Measurements from ENCODE around the gene BORCS5.
"Not testable (repeated sequence)": the region's sequence is repeated elsewhere in the genome, so short reads cannot be mapped to it uniquely, and the experiment has no call there.

The BORCS5 gene

DNA sequence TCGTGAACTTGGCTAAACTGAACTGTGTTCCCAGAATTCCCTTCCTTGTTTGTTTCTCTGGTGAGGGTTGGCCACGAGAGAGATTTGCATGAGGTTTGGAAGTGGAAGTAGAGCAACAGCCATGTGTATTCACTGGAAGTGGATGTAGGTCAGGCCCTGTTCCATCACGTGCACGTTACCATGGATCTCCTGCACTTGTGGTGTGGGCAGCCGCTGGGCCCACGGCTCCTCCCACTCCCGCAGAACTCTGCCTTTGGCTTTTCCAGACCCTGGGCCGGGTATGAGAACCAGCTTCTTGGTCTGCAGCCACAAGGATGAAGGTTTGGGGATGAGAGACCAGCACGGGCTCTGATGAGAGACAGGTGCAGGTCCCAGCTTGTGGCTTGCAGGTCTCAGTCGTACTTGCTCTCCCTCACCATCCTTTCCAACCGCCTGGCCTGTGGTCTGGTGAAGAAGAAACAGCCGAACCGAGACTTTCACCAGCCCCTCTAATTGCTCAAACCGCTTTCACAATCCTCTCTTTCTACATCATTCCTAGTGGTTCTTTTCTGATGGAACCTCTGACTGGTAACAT lies 110.9 kb downstream of the BORCS5 start:
- no peak for DNase-seq

- no peak for DNase-seq
Observed at GRCh38 chr12:12468575-12468974, 111.7 kb downstream of the BORCS5 start.

- no peak for DNase-seq
Observed at GRCh38 chr12:12469386-12469785, 112.5 kb downstream of the BORCS5 start.

- no peak for DNase-seq
Observed at GRCh38 chr12:12470751-12471306, 114.0 kb downstream of the BORCS5 start.

- not testable (repeated sequence) for DNase-seq
Observed at GRCh38 chr12:12471982-12472961, 115.4 kb downstream of the BORCS5 start.

GRCh38 chr12:12473223-12473622 lies 116.3 kb downstream of the BORCS5 start:
- DNase-seq = no peak

DNA sequence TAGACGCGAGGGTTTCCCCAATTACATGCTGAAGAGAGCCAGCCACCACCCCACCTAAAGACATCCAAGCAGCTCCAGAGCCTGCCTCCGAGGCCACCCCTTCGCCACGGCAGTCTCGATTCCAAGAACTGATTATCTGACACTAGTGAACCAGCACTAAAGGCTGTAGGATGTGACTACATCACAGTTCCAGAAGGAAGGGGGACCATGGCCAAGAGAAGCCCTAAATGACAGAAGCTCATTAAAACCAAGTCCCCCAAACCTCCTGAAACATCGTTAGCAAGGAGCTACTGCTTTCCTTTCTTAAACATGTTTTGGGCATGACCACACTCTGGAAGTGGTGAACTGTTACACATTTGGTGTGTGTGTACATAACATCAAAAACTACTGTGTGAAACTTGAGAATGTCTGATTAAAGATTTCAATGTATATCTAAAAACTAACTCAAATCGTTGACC lies 117.6 kb downstream of the BORCS5 start:
- no peak for DNase-seq

GRCh38 chr12:12474931-12475795 lies 118.3 kb downstream of the BORCS5 start:
- no peak for DNase-seq

DNA sequence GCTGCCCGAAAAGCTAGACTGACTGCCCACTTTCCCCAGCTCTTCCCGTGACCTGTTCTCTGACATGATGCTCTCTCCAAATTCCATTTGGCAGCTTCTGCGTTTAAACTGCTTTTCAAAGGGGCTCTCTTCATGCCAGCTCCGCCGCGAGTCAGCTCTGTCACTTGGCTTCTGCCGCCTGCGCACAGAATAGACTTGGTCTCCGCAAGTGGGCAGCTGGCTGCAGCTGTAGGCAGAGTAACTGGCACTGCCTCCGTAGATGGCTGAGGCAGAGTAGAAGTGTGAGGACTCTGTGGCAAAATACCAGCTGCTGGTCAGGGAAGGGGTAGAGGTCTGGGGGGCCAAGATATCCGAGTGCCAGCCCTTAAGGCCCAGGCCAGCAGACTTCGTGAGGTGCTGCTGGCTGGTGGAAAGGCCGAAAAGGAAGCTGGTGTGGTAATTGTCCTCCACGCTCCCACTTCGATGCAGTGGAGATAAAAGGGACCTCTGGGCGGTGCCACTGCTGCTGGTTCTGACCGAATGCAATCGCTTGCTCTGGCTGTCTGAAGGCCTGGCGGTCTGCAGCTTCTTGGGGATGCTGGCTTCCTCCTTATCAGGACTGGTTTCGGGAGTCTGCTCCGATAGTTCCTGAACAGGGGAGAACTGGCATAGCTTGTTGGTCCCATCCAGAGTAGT lies 120.1 kb downstream of the BORCS5 start:
- no peak for DNase-seq

DNA sequence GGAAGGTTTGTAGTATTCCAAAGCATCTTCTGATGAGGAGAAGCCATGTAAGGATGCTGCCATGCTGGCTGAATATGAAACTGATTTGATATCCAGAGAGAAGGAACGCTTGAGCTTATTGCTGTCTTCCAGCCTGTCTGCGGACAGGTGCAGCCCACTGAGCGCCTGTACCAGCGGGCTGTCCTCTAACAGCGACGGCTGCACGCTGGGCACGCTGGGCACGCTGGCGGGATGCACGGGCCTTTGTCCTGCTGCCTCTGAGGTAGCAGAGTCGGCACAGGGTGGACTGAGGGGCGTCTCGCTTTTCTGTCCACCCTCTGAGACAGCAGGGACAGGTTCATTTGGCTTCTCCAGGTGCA lies 120.6 kb downstream of the BORCS5 start:
- no peak for DNase-seq

- no peak for DNase-seq
Observed at GRCh38 chr12:12480074-12480473, 123.2 kb downstream of the BORCS5 start.

- DNase-seq = no peak
Observed at GRCh38 chr12:12481631-12482030, 124.8 kb downstream of the BORCS5 start.

DNA sequence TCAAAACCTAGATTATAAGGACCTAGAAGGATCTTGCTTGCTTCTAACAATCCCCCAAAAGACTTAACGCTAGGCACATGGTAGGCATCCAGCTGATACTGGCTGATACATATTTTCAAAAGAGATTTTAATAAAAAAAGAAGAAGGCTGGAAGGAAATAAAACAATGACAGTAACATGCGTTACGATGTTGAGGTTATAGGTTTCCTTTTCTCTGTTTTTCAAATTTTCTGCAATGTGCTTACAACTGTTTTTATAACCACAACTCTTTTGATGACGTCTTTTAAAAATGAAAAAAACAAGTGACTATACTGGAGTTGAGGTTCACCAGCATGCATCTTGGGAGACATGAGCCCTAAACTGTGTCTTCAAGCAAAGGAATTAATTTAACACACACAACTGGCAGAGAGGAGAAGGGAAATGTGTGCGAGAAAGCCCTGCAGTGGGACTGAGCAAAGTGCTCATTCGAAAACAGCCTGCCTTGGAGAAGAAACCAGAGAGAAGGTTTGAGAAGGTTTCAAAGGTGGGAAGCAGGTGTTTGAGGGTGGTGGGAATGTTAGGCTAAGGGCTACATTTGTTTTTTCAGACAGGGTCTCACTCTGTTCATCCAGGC lies 125.4 kb downstream of the BORCS5 start:
- no peak for DNase-seq

GRCh38 chr12:12482959-12483358 lies 126.1 kb downstream of the BORCS5 start:
- no peak for DNase-seq

GRCh38 chr12:12483438-12483837 lies 126.6 kb downstream of the BORCS5 start:
- DNase-seq = no peak

GRCh38 chr12:12486661-12487240 lies 129.9 kb downstream of the BORCS5 start:
- DNase-seq = no peak

GRCh38 chr12:12487490-12487889 lies 130.6 kb downstream of the BORCS5 start:
- no peak for DNase-seq

- no peak for DNase-seq
Observed at GRCh38 chr12:12488296-12488695, 131.4 kb downstream of the BORCS5 start.

DNA sequence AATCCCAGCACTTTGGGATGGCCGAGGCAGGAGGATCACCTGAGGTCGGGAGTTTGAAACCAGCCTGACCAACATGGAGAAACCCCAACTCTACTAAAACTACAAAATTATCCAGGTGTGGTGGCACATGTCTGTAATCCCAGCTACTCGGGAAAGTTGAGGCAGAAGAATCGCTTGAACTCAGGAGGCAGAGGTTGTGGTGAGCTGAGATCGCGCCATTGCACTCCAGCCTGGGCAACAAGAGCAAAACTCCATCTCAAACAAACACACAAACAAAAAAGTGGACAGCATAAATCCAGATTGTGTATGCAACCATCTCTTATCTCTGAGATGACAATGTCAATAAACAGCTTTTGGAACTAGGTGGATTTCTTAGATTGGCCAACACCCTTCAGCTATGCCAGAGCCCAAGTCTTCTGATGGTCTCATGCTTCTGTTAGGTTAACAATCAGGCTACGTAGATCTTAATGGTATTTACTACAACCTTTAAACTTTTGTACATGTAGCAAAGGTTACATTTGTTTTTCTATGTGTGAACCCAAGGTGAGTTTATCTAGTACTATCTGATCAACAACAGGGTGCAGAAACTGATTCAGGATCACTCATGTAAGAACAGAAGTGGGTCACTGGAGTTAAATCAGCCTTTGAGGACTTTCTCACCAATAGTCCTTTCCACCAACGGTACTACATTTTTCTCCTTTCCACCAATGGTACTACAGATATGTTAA lies 132.1 kb downstream of the BORCS5 start:
- no peak for DNase-seq

DNA sequence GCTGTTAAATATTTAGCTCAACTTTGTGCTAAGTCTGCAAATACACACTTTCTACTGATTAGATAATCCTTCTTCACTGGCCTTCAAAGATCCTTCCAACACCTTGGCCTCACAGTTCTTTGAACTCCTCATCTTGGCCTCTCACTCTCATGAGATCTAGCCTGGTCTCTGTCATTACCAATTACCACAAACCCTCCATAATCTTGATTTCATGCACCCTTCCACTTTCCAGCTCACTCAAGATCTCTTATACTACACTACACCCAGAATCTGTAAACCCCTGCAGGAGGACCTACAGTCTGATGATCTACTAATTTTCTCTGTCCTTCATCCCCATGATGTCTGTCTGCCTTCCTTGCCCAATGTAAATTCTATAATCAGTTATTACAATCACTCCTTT lies 134.7 kb downstream of the BORCS5 start:
- no peak for DNase-seq

GRCh38 chr12:12492547-12492946 lies 135.7 kb downstream of the BORCS5 start:
- DNase-seq = no peak
